HepG2 (cell line): Measurements from ENCODE around the gene FBXL4. TPM values are rescaled to one million over a fixed set of nuclear protein-coding genes. Genes with fewer than 3 reads are reported as not detected.

Experiments
- ATAC-seq: fragments of 200-7000 bp; cut with Tn5 transposase; 3 replicates; pipeline ENCODE4 v1.9.1; 2020; ENCODE audit warnings: mild to moderate bottlenecking, moderate library complexity
- BruUV-seq: library from RNA; stranded (reverse); fragments of 400-500 nt; replicated peaks from 2 replicates; lab custom pipeline; 2021; lab: Mats Ljungman, UMichigan
- CTCF ChIA-PET: fragments of 300-600 bp; formaldehyde crosslinking; extraction: SDS; loops from one replicate; lab custom pipeline; 2021; ENCODE audit warnings: low total read pairs, inconsistent platforms, low intra/inter-chr PET ratio; lab: Yijun Ruan, JAX
- POLR2A ChIA-PET: fragments of 350-600 bp; sonication (Branson Sonifier 250); formaldehyde crosslinking; loops from one replicate; lab custom pipeline; 2020; ENCODE audit warnings: antibody characterized with exemption, inconsistent platforms; lab: Yijun Ruan, JAX
- DNase-seq: peaks from one replicate; pipeline ENCODE4 v3.0.0-alpha.2; 2015; ENCODE audit warnings: low spot score
- FAIRE-seq: peaks from 3 replicates; lab custom pipeline; 2011; peaks lifted over from hg19 to GRCh38; lab: Jason Lieb, UNC
- H2AFZ ChIP-seq: one replicate; pipeline ENCODE4 v1.6.1; 2011; ENCODE audit warnings: low read length, inconsistent platforms
- H3K27ac ChIP-seq: fragments of 300-600 bp; 3 replicates; pipeline ENCODE4 v1.8.0; 2011; ENCODE audit warnings: mixed run types, mild to moderate bottlenecking, mixed read lengths, low read length, inconsistent platforms; ENCODE audit not compliant: insufficient read depth; ENCODE audit errors: extremely low read length
- H3K27me3 ChIP-seq, 2 experiments: fragments of 200-600 bp in 1 of 2; 2 replicates in 1 of 2; 3 replicates in 1 of 2; pipeline versions ENCODE4 v1.6.0 to v1.8.0; 2011; ENCODE audit warnings: low read length in 2 of 2, mild to moderate bottlenecking in 2 of 2, moderate library complexity in 2 of 2, inconsistent platforms in 1 of 2; ENCODE audit not compliant: insufficient read depth in 2 of 2, control insufficient read depth in 1 of 2
- H3K36me3 ChIP-seq, 2 experiments: fragments of 200-600 bp in 1 of 2; replicated peaks in 1 of 2; 2 replicates in 1 of 2; 3 replicates in 1 of 2; pipeline versions ENCODE4 v1.5.1 to v1.8.0; 2011; ENCODE audit warnings: low read length in 2 of 2, inconsistent platforms in 1 of 2; ENCODE audit not compliant: insufficient read depth in 2 of 2, control insufficient read depth in 1 of 2
- H3K4me1 ChIP-seq: 2 replicates; pipeline ENCODE4 v1.5.1; 2012; ENCODE audit warnings: low read length, inconsistent platforms; ENCODE audit not compliant: insufficient read depth
- H3K4me2 ChIP-seq: 2 replicates; pipeline ENCODE4 v1.6.0; 2011; ENCODE audit warnings: low read depth, low read length, inconsistent platforms
- H3K4me3 ChIP-seq, 3 experiments: fragments of 200-600 bp in 1 of 3; sonication (generic), shearing (Covaris generic) in 1 of 3; replicated peaks in 1 of 3; 2 replicates each; pipeline ENCODE4 v1.5.1; 2011 to 2016; ENCODE audit warnings: low read length in 3 of 3, inconsistent platforms in 2 of 3, low read depth in 2 of 3, mild to moderate bottlenecking in 2 of 3, control low read depth in 1 of 3, mixed read lengths in 1 of 3; ENCODE audit not compliant: insufficient read depth in 1 of 3
- H3K79me2 ChIP-seq: one replicate; pipeline ENCODE4 v1.6.1; 2011; ENCODE audit warnings: low read length, inconsistent platforms; ENCODE audit not compliant: insufficient read depth
- H3K9ac ChIP-seq: 2 replicates; pipeline ENCODE4 v1.6.0; 2011; ENCODE audit warnings: mild to moderate bottlenecking, low read depth, low read length, inconsistent platforms; ENCODE audit not compliant: insufficient read depth
- H3K9me3 ChIP-seq: 2 replicates; pipeline ENCODE4 v1.5.1; 2012; ENCODE audit warnings: mild to moderate bottlenecking, low read length
- H4K20me1 ChIP-seq: 2 replicates; pipeline ENCODE4 v1.6.0; 2011; ENCODE audit warnings: inconsistent platforms, mild to moderate bottlenecking, low read length, moderate library complexity; ENCODE audit not compliant: insufficient read depth
- EEA1 ChIP-seq: sonication (generic); formaldehyde crosslinking; IDR thresholded peaks from 2 replicates; pipeline ENCODE4 v1.5.1; 2020; ENCODE audit warnings: mild to moderate bottlenecking, missing genetic modification reagents, borderline replicate concordance
- NCOR1 ChIP-seq: fragments of 200-600 bp; sonication (generic); IDR thresholded peaks from 2 replicates; pipeline ENCODE4 v1.7.0; 2017; ENCODE audit warnings: antibody characterized with exemption, low read length, borderline replicate concordance
- NR2F1 ChIP-seq, 2 experiments: fragments of 450-650 bp in 1 of 2; formaldehyde crosslinking in 1 of 2; IDR thresholded peaks; 2 replicates each; pipeline versions ENCODE4 v1.5.0 to v1.6.1; 2016 to 2020; ENCODE audit warnings: mild to moderate bottlenecking in 1 of 2, missing compliant biosample characterization in 1 of 2, missing genetic modification reagents in 1 of 2, moderate library complexity in 1 of 2
- RELA ChIP-seq: sonication (generic); formaldehyde crosslinking; IDR thresholded peaks from 2 replicates; pipeline ENCODE4 v1.4.0; 2020; ENCODE audit warnings: missing genetic modification reagents
- SAFB2 ChIP-seq: sonication (generic); formaldehyde crosslinking; IDR thresholded peaks from 2 replicates; pipeline ENCODE4 v1.5.1; 2020; ENCODE audit warnings: missing genetic modification reagents, low read depth, mild to moderate bottlenecking, borderline replicate concordance
- TAF15 ChIP-seq: fragments of 200-400 bp; formaldehyde crosslinking; IDR thresholded peaks from one replicate; pipeline ENCODE4 v1.6.1; 2018; ENCODE audit warnings: mild to moderate bottlenecking, low read depth, low read length; ENCODE audit not compliant: poor library complexity, severe bottlenecking
- TARDBP ChIP-seq: sonication (generic); formaldehyde crosslinking; IDR thresholded peaks from 2 replicates; pipeline ENCODE4 v1.8.0; 2022; ENCODE audit warnings: mild to moderate bottlenecking, missing genetic modification reagents
- WIZ ChIP-seq: sonication (generic); formaldehyde crosslinking; IDR thresholded peaks from 2 replicates; pipeline ENCODE4 v1.5.1; 2020; ENCODE audit warnings: mild to moderate bottlenecking, missing genetic modification reagents
- ZFP62 ChIP-seq: sonication (generic); formaldehyde crosslinking; IDR thresholded peaks from 2 replicates; pipeline ENCODE4 v1.4.0; 2020; ENCODE audit warnings: missing genetic modification reagents
- ZGPAT ChIP-seq: IDR thresholded peaks from 2 replicates; pipeline ENCODE4 v1.6.1; 2016; ENCODE audit warnings: mild to moderate bottlenecking
- ZNF138 ChIP-seq: sonication (generic); formaldehyde crosslinking; IDR thresholded peaks from 2 replicates; pipeline ENCODE4 v1.5.0; 2020; ENCODE audit warnings: mild to moderate bottlenecking, low read depth, missing genetic modification reagents
- ZSCAN25 ChIP-seq: sonication (generic); formaldehyde crosslinking; IDR thresholded peaks from 2 replicates; pipeline ENCODE4 v1.8.0; 2022; ENCODE audit warnings: mild to moderate bottlenecking, missing genetic modification reagents
- ZSCAN31 ChIP-seq: sonication (generic); formaldehyde crosslinking; IDR thresholded peaks from 2 replicates; pipeline ENCODE4 v1.5.0; 2020; ENCODE audit warnings: low read depth, mild to moderate bottlenecking, missing genetic modification reagents
- ZXDC ChIP-seq: sonication (generic); formaldehyde crosslinking; IDR thresholded peaks from 2 replicates; pipeline ENCODE4 v1.5.0; 2020; ENCODE audit warnings: mild to moderate bottlenecking, missing genetic modification reagents
- WGBS: methylation state at CpG from one replicate; pipeline ENCODE4 v1.1.6; 2017; ENCODE audit warnings: low lambda C conversion rate; 5-methylcytosine and 5-hydroxymethylcytosine counted together
- in situ Hi-C: cut with HindIII; loops from 2 replicates; pipeline ENCODE4 v1.10.0; 2017; ENCODE audit warnings: low pct_unique_long_range_greater_than_20kb; ENCODE audit not compliant: extremely low pct_ligation_motif_present
- intact Hi-C: fragments of 100-400 bp; cut with micrococcal nuclease; formaldehyde crosslinking; loops from one replicate; pipeline ENCODE4 v1.10.0; 2022; ENCODE audit not compliant: unreplicated experiment
- polyA plus RNA-seq, 8 experiments: library from polyadenylated mRNA; depleted of rRNA in 3 of 8; stranded (reverse) in 7 of 8; unstranded in 1 of 8; fragments of >200 nt; fragmentation: Illumina TruSeq in 4 of 8; extraction: Trizol in 4 of 8; gene quantifications; 2 replicates each; pipeline versions ENCODE4 v1.2.1 to v1.2.3, GENCODE V29; 2011 to 2016; ENCODE audit warnings: low read depth in 4 of 8, missing spikeins in 1 of 8, mixed read lengths in 1 of 8; ENCODE audit not compliant: insufficient read depth in 1 of 8
- total RNA-seq, 5 experiments: library from RNA; depleted of rRNA; stranded (reverse); fragments of >200 nt; fragmentation: Illumina TruSeq; extraction: Trizol; gene quantifications; 2 replicates each; pipeline ENCODE4 v1.2.3, GENCODE V29; 2016; ENCODE audit warnings: low read depth in 1 of 5
- TF ChIP-seq, protein P1 (sequence below): sonication (generic); formaldehyde crosslinking; IDR thresholded peaks from 2 replicates; pipeline ENCODE4 v1.8.1; 2022; ENCODE audit warnings: mild to moderate bottlenecking, missing genetic modification reagents

Gene FBXL4
- total and polyA plus RNA-seq, 2 of the 13 experiments (the other 11 are each of a cell fraction or from before 2014, with no cell fraction given) = 13.2 to 17.6 TPM

DNA sequence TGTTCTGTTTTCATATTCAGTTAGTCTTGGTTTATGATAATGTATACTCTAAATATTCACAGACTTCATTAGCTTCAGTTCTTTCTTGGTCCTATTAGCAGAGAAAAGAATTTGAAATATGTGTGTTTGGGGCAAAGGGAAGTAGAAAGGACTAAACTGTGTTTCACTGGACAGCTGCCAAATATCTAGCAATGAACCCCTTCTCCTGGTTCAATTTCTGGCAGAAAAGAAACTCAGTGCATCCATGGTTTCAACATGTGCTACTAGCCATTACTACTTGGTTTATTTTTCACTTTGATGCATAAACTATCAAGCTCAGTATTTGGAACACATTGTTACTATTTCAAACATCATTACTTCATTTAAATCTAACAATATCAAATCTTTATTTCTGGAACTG lies 43.6 kb downstream of the FBXL4 start:
- Histone ChIP-seq H3K79me2 (no peaks in the 10 kb centered on the region), H4K20me1 (no peaks in the 10 kb centered on the region), H3K9ac (no peak overlapping the region), H3K9me3 (peaks cover 7% of the 10 kb centered on the region), H3K27me3 (no peaks in the 10 kb centered on the region), H3K4me2 (no peak overlapping the region), H3K4me1 (no peaks in the 10 kb centered on the region), H3K36me3 (peaks cover 1 to 23% of the 10 kb centered on the region in 2 experiments), H2AFZ (no peak overlapping the region), H3K4me3 (no peak overlapping the region), H3K27ac (no peak overlapping the region)
- POLR2A ChIA-PET = no interaction called here
- BruUV-seq = no TSS peak
- CTCF ChIA-PET = no interaction called here
- intact Hi-C loops = no loop called here
- no peak for TF ChIP-seq RELA (CRISPR knock-in tag)
- ATAC-seq (no peak), DNase-seq (no peak), FAIRE-seq (no peak)
- in situ Hi-C loops = no loop called here

- 95% methylated on average over 2 of the region's 2 CpGs for WGBS
- H2AFZ ChIP-seq = no peak overlapping the region
- intact Hi-C loops (no loop called here), in situ Hi-C loops (no loop called here)
- peaks cover 6 to 32% of the 10 kb centered on the region in 2 experiments for H3K36me3 ChIP-seq
- H3K4me1 ChIP-seq = no peaks in the 10 kb centered on the region
- no peaks in the 10 kb centered on the region for H4K20me1 ChIP-seq
- no peaks in the 10 kb centered on the region for H3K79me2 ChIP-seq
- no peaks in the 10 kb centered on the region for H3K27me3 ChIP-seq
- H3K9ac ChIP-seq = no peak overlapping the region
- no peak overlapping the region for H3K4me3 ChIP-seq
- peaks cover 12% of the 10 kb centered on the region for H3K9me3 ChIP-seq
- ATAC-seq = no peak
- ChIA-PET POLR2A (no interaction called here), CTCF (no interaction called here)
- no peak overlapping the region for H3K4me2 ChIP-seq
- H3K27ac ChIP-seq = no peak overlapping the region
- no peak for DNase-seq
- BruUV-seq = no TSS peak
- no peak for FAIRE-seq
- TF ChIP-seq ZSCAN25 = no peak
- no peak for TF ChIP-seq ZNF138
- no peak for TF ChIP-seq WIZ (CRISPR knock-in tag)
- TF ChIP-seq NR2F1 (CRISPR knock-in tag; IDR thresholded peaks at IDR 0.05) = no peak
- TF ChIP-seq ZXDC (CRISPR knock-in tag) = no peak
- TF ChIP-seq ZGPAT = no peak
- no peak for TF ChIP-seq NCOR1
- no peak for TF ChIP-seq ZFP62 (CRISPR knock-in tag)
- TF ChIP-seq TARDBP (CRISPR knock-in tag) = no peak
- TF ChIP-seq, protein P1, sequence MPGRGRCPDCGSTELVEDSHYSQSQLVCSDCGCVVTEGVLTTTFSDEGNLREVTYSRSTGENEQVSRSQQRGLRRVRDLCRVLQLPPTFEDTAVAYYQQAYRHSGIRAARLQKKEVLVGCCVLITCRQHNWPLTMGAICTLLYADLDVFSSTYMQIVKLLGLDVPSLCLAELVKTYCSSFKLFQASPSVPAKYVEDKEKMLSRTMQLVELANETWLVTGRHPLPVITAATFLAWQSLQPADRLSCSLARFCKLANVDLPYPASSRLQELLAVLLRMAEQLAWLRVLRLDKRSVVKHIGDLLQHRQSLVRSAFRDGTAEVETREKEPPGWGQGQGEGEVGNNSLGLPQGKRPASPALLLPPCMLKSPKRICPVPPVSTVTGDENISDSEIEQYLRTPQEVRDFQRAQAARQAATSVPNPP (CRISPR knock-in tag) = no peak
- TF ChIP-seq EEA1 (CRISPR knock-in tag) = no peak
- no peak for TF ChIP-seq ZSCAN31
- no peak for TF ChIP-seq TAF15
- TF ChIP-seq SAFB2 (CRISPR knock-in tag) = no peak
These were observed 47.0 kb downstream of the FBXL4 start for GRCh38 chr6:98900706-98901105.
